PC-9 (cell line): ENCODE results near the gene TCF3.

ENCODE experiments used
- CTCF ChIP-seq: fragments of 200-600 bp; sonication (generic); conservative IDR thresholded peaks from 2 replicates; pipeline ENCODE4 v1.6.1; 2017; ENCODE audit warnings: mixed run types, antibody characterized with exemption, mild to moderate bottlenecking, moderate library complexity
- EZH2 ChIP-seq: fragments of 200-600 bp; sonication (generic); IDR thresholded peaks from 2 replicates; pipeline ENCODE4 v1.8.0; 2017; ENCODE audit warnings: antibody characterized with exemption, low read depth

GRCh38 chr19:1624458-1624857, 28.0 kb downstream of the TCF3 start:
- TF ChIP-seq CTCF (peak; percentile 46; the same call in 1 of the 2 replicates), EZH2 (no peak)
